ENCODE data around the gene SFTPA1.
"Not testable (repeated sequence)": the region's sequence is repeated elsewhere in the genome, so short reads cannot be mapped to it uniquely, and the experiment has no call there.

Gene SFTPA1

GRCh38 chr10:79638318-79638717, 27.6 kb downstream of the SFTPA1 start:
- DNase-seq (ENCODE audit: low read depth), result no peak
- TF ChIP-seq CTCF (IDR thresholded peaks at IDR 0.05; ENCODE audit: insufficient read depth, low read depth, low read length, missing control alignments), result no peak
- H3K4me3 ChIP-seq (ENCODE audit: low read depth, low read length), result no peak overlapping the region

GRCh38 chr10:79652695-79653094, 42.0 kb downstream of the SFTPA1 start:
- H3K4me3 ChIP-seq (ENCODE audit: low read depth, low read length); DNase-seq (ENCODE audit: low read depth): not testable (repeated sequence)

- H3K4me3 ChIP-seq (ENCODE audit: low read depth, low read length); DNase-seq (ENCODE audit: low read depth): not testable (repeated sequence)
Observed at GRCh38 chr10:79663287-79663686, 52.5 kb downstream of the SFTPA1 start.

- not testable (repeated sequence) for H3K4me3 ChIP-seq (ENCODE audit: low read depth, low read length); DNase-seq (ENCODE audit: low read depth)
Observed at GRCh38 chr10:79664686-79665085, 53.9 kb downstream of the SFTPA1 start.
